ENCODE results near the gene NIPAL3. TPM values are rescaled to one million over a fixed set of nuclear protein-coding genes. Genes with fewer than 3 reads are reported as not detected.

Gene NIPAL3
- total RNA-seq, 1 experiment from 2014 or later, result 11.2 TPM

DNA sequence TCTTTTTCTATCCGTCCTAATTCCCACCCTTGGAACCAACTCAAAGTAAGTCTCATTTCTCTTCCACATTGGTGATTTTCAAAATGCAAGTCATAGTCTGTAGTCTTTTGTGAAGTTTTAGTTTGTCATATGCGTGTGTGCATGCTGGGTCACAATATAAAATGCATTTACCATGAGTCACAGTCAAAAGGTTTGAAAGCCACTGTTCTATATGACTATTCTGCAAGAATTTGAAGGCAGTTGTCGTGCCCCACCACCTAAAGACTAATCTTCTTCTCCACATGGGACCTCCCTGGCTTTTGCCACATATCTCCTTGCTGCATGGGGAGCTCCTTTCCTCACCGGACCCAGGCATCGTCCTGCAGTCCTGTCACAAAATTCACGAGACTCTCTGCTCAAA, 3.6 kb upstream of the NIPAL3 start:
- peaks cover 8% of the 10 kb centered on the region for H3K9me3 Mint-ChIP-seq
- H3K27ac Mint-ChIP-seq, result peak overlapping the region; percentile 30; the same call in 1 of the 2 replicates
- ChIA-PET CTCF (interaction anchor here (3.1 kb wide), 1 partner anchor 19 kb away, joined by 25 read pairs; no protein-coding TSS in a partner anchor), POLR2A (no interaction called here)
- peaks cover 23% of the 10 kb centered on the region for H3K4me1 Mint-ChIP-seq
- H3K27me3 Mint-ChIP-seq (ENCODE audit: low read depth), result no peaks in the 10 kb centered on the region
- ATAC-seq, result no peak
- no peak for TF ChIP-seq FOXK1 (CRISPR knock-in tag; IDR thresholded peaks at IDR 0.05)
- no peak for TF ChIP-seq FOXJ3 (CRISPR knock-in tag; IDR thresholded peaks at IDR 0.05; ENCODE audit: borderline replicate concordance)
- TF ChIP-seq, protein P1, sequence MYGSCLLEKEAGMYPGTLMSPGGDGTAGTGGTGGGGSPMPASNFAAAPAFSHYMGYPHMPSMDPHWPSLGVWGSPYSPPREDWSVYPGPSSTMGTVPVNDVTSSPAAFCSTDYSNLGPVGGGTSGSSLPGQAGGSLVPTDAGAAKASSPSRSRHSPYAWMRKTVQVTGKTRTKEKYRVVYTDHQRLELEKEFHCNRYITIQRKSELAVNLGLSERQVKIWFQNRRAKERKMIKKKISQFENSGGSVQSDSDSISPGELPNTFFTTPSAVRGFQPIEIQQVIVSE (CRISPR knock-in tag; IDR thresholded peaks at IDR 0.05; ENCODE audit: borderline replicate concordance), result no peak
- no peak for TF ChIP-seq MYBL2 (CRISPR knock-in tag; IDR thresholded peaks at IDR 0.05)
- no peak for TF ChIP-seq GTF2I (CRISPR knock-in tag; conservative IDR thresholded peaks at IDR 0.05)
- TF ChIP-seq JAZF1 (CRISPR knock-in tag; IDR thresholded peaks at IDR 0.05), result no peak
- TF ChIP-seq, protein P2, sequence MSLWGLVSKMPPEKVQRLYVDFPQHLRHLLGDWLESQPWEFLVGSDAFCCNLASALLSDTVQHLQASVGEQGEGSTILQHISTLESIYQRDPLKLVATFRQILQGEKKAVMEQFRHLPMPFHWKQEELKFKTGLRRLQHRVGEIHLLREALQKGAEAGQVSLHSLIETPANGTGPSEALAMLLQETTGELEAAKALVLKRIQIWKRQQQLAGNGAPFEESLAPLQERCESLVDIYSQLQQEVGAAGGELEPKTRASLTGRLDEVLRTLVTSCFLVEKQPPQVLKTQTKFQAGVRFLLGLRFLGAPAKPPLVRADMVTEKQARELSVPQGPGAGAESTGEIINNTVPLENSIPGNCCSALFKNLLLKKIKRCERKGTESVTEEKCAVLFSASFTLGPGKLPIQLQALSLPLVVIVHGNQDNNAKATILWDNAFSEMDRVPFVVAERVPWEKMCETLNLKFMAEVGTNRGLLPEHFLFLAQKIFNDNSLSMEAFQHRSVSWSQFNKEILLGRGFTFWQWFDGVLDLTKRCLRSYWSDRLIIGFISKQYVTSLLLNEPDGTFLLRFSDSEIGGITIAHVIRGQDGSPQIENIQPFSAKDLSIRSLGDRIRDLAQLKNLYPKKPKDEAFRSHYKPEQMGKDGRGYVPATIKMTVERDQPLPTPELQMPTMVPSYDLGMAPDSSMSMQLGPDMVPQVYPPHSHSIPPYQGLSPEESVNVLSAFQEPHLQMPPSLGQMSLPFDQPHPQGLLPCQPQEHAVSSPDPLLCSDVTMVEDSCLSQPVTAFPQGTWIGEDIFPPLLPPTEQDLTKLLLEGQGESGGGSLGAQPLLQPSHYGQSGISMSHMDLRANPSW (CRISPR knock-in tag; conservative IDR thresholded peaks at IDR 0.05; ENCODE audit: low read depth), result no peak
- TF ChIP-seq ETV6 (CRISPR knock-in tag; IDR thresholded peaks at IDR 0.05), result no peak
- TF ChIP-seq ZBTB21 (CRISPR knock-in tag; IDR thresholded peaks at IDR 0.05; ENCODE audit: borderline replicate concordance), result no peak
- TF ChIP-seq ZNF121 (CRISPR knock-in tag; IDR thresholded peaks at IDR 0.05), result no peak
- no peak for TF ChIP-seq ZMAT4 (CRISPR knock-in tag; IDR thresholded peaks at IDR 0.05)
- TF ChIP-seq, protein P3, sequence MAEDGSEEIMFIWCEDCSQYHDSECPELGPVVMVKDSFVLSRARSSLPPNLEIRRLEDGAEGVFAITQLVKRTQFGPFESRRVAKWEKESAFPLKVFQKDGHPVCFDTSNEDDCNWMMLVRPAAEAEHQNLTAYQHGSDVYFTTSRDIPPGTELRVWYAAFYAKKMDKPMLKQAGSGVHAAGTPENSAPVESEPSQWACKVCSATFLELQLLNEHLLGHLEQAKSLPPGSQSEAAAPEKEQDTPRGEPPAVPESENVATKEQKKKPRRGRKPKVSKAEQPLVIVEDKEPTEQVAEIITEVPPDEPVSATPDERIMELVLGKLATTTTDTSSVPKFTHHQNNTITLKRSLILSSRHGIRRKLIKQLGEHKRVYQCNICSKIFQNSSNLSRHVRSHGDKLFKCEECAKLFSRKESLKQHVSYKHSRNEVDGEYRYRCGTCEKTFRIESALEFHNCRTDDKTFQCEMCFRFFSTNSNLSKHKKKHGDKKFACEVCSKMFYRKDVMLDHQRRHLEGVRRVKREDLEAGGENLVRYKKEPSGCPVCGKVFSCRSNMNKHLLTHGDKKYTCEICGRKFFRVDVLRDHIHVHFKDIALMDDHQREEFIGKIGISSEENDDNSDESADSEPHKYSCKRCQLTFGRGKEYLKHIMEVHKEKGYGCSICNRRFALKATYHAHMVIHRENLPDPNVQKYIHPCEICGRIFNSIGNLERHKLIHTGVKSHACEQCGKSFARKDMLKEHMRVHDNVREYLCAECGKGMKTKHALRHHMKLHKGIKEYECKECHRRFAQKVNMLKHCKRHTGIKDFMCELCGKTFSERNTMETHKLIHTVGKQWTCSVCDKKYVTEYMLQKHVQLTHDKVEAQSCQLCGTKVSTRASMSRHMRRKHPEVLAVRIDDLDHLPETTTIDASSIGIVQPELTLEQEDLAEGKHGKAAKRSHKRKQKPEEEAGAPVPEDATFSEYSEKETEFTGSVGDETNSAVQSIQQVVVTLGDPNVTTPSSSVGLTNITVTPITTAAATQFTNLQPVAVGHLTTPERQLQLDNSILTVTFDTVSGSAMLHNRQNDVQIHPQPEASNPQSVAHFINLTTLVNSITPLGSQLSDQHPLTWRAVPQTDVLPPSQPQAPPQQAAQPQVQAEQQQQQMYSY (CRISPR knock-in tag; IDR thresholded peaks at IDR 0.05), result no peak
- TF ChIP-seq, protein P4, sequence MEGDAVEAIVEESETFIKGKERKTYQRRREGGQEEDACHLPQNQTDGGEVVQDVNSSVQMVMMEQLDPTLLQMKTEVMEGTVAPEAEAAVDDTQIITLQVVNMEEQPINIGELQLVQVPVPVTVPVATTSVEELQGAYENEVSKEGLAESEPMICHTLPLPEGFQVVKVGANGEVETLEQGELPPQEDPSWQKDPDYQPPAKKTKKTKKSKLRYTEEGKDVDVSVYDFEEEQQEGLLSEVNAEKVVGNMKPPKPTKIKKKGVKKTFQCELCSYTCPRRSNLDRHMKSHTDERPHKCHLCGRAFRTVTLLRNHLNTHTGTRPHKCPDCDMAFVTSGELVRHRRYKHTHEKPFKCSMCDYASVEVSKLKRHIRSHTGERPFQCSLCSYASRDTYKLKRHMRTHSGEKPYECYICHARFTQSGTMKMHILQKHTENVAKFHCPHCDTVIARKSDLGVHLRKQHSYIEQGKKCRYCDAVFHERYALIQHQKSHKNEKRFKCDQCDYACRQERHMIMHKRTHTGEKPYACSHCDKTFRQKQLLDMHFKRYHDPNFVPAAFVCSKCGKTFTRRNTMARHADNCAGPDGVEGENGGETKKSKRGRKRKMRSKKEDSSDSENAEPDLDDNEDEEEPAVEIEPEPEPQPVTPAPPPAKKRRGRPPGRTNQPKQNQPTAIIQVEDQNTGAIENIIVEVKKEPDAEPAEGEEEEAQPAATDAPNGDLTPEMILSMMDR (IDR thresholded peaks at IDR 0.05), result no peak
- no peak for TF ChIP-seq CREB1 (CRISPR knock-in tag; IDR thresholded peaks at IDR 0.05)
- no peak for TF ChIP-seq FOXP4 (CRISPR knock-in tag; IDR thresholded peaks at IDR 0.05)
- no peak for TF ChIP-seq USF2 (CRISPR knock-in tag; IDR thresholded peaks at IDR 0.05)
- no peak for DNase-seq (ENCODE audit: low spot score)
- no peak overlapping the region for H3K4me3 Mint-ChIP-seq
- H3K36me3 Mint-ChIP-seq, result no peaks in the 10 kb centered on the region
